ENCODE data around the gene CLUH.

Gene CLUH

DNA sequence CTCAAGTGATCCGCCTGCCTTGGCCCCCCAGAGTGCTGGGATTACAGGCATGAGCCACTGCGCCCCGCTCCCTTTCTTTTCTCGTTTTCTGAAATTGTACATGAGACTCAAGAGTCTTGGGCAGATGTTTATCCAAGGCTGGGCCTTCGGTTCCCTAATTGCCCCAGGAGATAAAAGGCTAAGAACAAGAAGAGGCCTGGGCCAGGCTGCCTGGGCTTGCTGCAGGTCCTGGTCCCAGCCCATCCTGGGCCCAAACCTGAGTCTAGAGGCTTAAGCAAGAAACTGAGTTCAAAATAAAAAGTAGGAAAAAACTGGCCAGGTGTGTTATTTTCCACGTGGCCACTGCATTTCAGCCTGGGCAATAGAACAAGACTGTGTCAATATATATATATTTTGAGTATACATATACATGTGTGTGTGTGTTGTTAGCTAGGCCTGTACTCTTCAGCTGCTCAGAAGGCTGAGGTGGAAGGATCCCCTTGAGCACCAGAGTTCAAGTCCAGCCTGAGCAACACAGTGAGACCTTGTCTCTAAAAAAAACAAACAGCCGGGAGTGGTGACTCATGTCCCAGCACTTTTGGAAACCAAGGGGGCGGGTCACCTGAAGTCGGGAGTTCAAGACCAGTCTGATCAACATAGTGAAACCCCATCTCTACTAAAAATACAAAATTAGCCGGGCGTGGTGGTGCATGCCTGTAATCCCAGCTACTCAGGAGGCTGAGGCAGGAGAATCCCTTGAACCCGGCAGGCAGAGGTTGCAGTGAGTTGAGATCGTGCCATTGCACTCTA, 6.8 kb upstream of the CLUH start:
- Histone ChIP-seq H3K4me3 (ENCODE audit: low read depth, low read length) (no peak overlapping the region), H3K27me3 (ENCODE audit: insufficient read depth, low read length) (peaks cover 16% of the 10 kb centered on the region), H3K27ac (ENCODE audit: low read depth, low read length) (no peak overlapping the region), H3K4me1 (ENCODE audit: control insufficient read depth, insufficient read depth, low read length, unreplicated experiment) (no peaks in the 10 kb centered on the region), H3K36me3 (ENCODE audit: insufficient read depth, low read length) (no peaks in the 10 kb centered on the region), H2AFZ (ENCODE audit: low read length, unreplicated experiment) (no peak overlapping the region), H3K79me2 (ENCODE audit: control insufficient read depth, insufficient read depth, low read length, unreplicated experiment) (no peaks in the 10 kb centered on the region)

DNA sequence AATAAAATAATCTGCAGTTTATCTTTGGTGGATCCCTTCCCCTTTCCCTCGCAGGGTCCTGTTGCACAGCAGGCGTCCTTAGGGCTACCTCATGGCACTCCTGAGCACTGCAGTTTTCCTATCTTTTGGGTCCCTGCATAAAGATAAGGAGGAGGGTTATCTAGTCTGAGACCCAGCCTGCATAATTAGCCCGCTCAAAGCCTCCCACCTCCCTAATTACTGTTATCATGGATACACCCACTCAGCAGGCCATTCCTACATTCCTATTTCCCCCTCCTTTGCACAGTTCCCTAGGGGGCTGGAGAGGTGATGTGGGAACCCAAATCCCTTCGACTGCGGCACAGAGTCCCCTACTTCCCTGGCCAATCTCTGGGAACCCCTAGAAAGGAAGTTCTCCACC, 5.1 kb upstream of the CLUH start:
- peaks cover 9% of the 10 kb centered on the region for H3K4me1 ChIP-seq (ENCODE audit: control insufficient read depth, insufficient read depth, low read length, unreplicated experiment)
- 0 out of 2 replicates have a peak, but pooled peaks cover 2% of the 10 kb centered on the region for H3K27me3 ChIP-seq (ENCODE audit: insufficient read depth, low read length)
- H2AFZ ChIP-seq (ENCODE audit: low read length, unreplicated experiment) = no peak overlapping the region
- no peak overlapping the region for H3K4me3 ChIP-seq (ENCODE audit: low read depth, low read length)
- peaks cover 10% of the 10 kb centered on the region for H3K79me2 ChIP-seq (ENCODE audit: control insufficient read depth, insufficient read depth, low read length, unreplicated experiment)
- no peak overlapping the region for H3K27ac ChIP-seq (ENCODE audit: low read depth, low read length)
- H3K36me3 ChIP-seq (ENCODE audit: insufficient read depth, low read length) = no peaks in the 10 kb centered on the region

DNA sequence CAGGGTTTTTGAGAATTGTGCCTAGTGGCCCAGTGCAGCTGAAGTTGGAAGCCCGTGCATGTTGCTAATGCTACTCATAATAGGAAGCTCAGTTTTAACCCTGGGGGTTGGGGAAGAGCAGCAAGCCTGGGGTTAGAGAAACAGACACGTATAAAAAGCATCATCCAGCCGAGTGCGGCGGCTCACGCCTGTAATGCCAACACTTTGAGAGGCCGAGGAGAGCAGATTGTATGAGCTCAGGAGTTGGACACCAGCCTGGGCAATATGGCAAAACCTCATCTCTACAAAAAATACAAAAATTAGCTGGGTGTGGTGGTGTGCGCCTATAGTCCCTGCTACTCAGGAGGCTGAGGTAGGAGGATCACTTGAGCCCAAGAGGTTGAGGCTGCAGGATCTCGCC, 2.3 kb upstream of the CLUH start:
- Histone ChIP-seq H3K4me3 (ENCODE audit: low read depth, low read length) (no peak overlapping the region), H2AFZ (ENCODE audit: low read length, unreplicated experiment) (no peak overlapping the region), H3K79me2 (ENCODE audit: control insufficient read depth, insufficient read depth, low read length, unreplicated experiment) (peaks cover 37% of the 10 kb centered on the region), H3K36me3 (ENCODE audit: insufficient read depth, low read length) (no peaks in the 10 kb centered on the region), H3K27me3 (ENCODE audit: insufficient read depth, low read length) (no peaks in the 10 kb centered on the region), H3K27ac (ENCODE audit: low read depth, low read length) (no peak overlapping the region), H3K4me1 (ENCODE audit: control insufficient read depth, insufficient read depth, low read length, unreplicated experiment) (peaks cover 26% of the 10 kb centered on the region)

DNA sequence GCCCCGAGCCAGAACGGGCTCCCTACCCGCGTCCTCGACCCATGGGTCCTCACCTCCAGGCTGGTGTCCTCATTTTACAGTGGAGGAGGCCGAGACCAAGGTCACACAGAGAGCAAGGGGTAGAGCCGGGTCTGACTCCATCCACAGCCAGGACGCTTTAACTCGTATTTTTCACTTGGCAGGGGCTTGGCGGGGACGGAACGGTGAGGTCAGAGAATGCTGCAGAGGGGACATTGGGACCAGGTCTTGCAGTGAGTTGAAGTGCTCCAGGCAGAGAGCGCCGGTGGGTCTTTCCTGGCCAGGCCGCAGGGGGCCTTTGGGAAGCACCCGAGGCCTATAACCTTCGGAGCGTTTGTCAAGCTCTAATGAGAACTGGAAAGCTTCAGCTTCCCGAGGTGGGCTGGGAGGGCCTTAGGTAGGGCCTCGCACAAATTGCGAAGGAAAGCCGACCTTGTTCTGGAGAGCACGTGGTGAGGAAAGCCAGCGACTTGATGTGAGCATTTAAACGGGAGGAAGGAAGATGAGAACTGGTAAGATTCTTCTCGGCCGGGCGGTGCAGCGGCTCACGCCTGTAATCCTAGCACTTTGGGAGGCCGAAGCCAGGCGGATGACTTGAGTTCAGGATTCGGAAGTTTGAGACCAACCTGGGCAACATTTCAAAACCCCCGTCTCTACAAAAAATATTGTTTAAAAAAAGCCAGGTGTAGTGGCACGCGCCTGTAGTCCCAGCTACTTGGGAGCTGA, 908 bp upstream of the CLUH start:
- Histone ChIP-seq H3K4me1 (ENCODE audit: control insufficient read depth, insufficient read depth, low read length, unreplicated experiment) (peaks cover 39% of the 10 kb centered on the region), H2AFZ (ENCODE audit: low read length, unreplicated experiment) (peak overlapping the region; percentile 96), H3K4me3 (ENCODE audit: low read depth, low read length) (peak overlapping the region; percentile 99), H3K36me3 (ENCODE audit: insufficient read depth, low read length) (no peaks in the 10 kb centered on the region), H3K27ac (ENCODE audit: low read depth, low read length) (peak overlapping the region; percentile 7; the same call in 1 of the 2 replicates), H3K27me3 (ENCODE audit: insufficient read depth, low read length) (no peaks in the 10 kb centered on the region), H3K79me2 (ENCODE audit: control insufficient read depth, insufficient read depth, low read length, unreplicated experiment) (peaks cover 51% of the 10 kb centered on the region)

DNA sequence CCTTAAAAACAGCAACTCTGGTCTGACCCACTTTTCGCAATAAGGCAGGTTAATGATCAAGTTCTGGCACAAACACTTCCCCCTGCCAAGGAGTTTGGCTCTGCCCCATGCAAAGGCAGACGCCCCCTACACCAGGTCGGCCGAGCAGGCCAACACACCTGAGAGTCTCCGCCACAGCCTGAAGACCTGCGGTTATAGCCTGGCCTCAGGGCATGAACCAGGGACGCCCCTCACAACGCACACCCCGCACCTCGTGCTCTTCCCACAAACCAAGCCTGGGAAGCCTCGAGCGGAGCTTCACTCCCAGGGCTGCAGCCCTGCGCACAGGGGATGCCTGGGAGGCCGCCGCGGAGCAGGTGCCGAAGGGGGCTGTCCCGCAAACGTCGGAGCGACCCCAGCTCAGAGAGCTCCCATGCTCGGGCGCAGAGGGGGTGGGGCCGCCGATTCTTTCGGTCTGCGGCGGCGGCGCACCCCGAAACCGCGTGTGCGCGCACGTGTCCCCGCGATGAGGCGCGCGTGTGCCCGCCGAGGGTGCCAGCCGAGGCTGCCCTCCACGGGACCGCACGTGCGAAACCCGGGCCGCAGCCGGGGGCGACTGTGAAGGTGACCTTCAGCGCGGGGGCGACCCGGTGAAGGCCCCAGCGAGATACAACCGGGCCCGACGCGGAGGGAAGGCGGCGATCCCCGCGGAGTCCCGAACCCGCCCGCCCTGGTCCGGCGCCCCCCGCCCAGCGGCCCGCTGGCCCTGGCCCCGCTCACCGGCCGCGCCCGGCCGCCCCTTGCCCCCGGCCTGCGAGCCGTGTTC, 559 bp downstream of the CLUH start:
- Histone ChIP-seq H3K4me3 (ENCODE audit: low read depth, low read length) (peak overlapping the region; percentile 99), H3K79me2 (ENCODE audit: control insufficient read depth, insufficient read depth, low read length, unreplicated experiment) (peaks cover 65% of the 10 kb centered on the region), H2AFZ (ENCODE audit: low read length, unreplicated experiment) (peak overlapping the region; percentile 24), H3K27ac (ENCODE audit: low read depth, low read length) (peak overlapping the region; percentile 37; the same call in 1 of the 2 replicates), H3K36me3 (ENCODE audit: insufficient read depth, low read length) (no peaks in the 10 kb centered on the region), H3K4me1 (ENCODE audit: control insufficient read depth, insufficient read depth, low read length, unreplicated experiment) (peaks cover 40% of the 10 kb centered on the region), H3K27me3 (ENCODE audit: insufficient read depth, low read length) (no peaks in the 10 kb centered on the region)

DNA sequence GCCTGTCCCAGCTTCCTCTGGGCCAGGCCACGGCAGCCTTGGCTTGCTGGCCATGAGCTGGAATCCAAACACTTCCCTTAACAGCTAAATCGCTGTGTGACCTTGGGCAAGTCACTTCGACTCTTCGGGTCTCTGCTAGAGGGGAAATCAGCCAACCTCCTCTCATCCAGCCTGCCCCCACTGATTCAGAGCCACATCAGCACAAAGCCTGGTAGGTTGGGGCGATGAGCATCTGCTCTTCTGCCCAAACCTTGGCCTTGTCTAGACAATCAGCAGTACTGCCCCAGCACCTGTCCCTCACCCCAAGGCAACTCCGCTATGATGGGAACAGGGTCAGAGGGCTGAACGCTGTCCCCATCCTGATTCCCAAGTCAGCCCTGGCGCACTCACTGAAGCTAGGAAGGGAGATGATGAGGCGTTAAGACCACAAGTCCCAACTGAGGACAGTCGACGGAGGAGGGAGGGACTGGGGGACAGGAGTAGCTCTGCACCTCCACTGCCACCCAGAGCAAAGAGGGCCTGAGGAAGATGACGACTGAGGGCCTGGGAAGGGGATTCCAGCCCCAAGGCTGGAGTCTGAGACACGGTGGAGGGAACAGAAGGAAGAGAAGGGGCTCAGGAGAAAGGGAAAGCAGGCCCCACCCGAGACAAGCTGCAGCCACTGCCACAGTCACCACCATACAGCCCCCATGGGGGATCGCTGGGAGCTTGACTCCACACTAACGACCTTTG, 1.3 kb downstream of the CLUH start:
- Histone ChIP-seq H3K4me1 (ENCODE audit: control insufficient read depth, insufficient read depth, low read length, unreplicated experiment) (peaks cover 47% of the 10 kb centered on the region), H3K27me3 (ENCODE audit: insufficient read depth, low read length) (no peaks in the 10 kb centered on the region), H2AFZ (ENCODE audit: low read length, unreplicated experiment) (no peak overlapping the region), H3K79me2 (ENCODE audit: control insufficient read depth, insufficient read depth, low read length, unreplicated experiment) (peaks cover 73% of the 10 kb centered on the region), H3K27ac (ENCODE audit: low read depth, low read length) (peak overlapping the region; percentile 37), H3K36me3 (ENCODE audit: insufficient read depth, low read length) (no peaks in the 10 kb centered on the region), H3K4me3 (ENCODE audit: low read depth, low read length) (peak overlapping the region; percentile 99)

DNA sequence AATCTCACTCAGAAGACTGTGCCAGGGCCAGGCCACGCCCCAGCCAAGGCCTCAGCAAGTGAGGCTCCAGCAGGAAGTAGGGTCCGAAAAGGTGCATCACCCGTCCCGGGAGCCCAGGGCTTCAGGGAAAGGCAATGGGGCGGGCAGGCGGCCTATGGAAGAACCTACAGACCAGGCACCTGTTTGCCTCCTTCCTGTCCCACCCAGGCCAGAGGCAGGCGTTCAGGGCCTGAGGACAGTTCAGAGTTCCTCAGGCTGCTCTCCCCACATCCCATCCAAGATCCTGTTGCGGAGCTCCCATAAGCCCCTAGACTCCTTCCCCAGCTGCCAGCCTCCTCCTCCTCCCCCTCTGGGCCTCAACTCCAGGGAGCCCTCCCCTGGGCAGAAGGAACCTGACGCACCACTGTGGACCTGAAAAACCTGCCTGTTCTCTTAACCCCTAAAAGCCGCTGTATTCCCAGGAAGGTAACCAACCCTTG, 2.3 kb downstream of the CLUH start:
- Histone ChIP-seq H3K27me3 (ENCODE audit: insufficient read depth, low read length) (no peaks in the 10 kb centered on the region), H3K4me3 (ENCODE audit: low read depth, low read length) (peak overlapping the region; percentile 99), H3K36me3 (ENCODE audit: insufficient read depth, low read length) (no peaks in the 10 kb centered on the region), H3K79me2 (ENCODE audit: control insufficient read depth, insufficient read depth, low read length, unreplicated experiment) (peaks cover 83% of the 10 kb centered on the region), H2AFZ (ENCODE audit: low read length, unreplicated experiment) (no peak overlapping the region), H3K4me1 (ENCODE audit: control insufficient read depth, insufficient read depth, low read length, unreplicated experiment) (peaks cover 47% of the 10 kb centered on the region), H3K27ac (ENCODE audit: low read depth, low read length) (no peak overlapping the region)

DNA sequence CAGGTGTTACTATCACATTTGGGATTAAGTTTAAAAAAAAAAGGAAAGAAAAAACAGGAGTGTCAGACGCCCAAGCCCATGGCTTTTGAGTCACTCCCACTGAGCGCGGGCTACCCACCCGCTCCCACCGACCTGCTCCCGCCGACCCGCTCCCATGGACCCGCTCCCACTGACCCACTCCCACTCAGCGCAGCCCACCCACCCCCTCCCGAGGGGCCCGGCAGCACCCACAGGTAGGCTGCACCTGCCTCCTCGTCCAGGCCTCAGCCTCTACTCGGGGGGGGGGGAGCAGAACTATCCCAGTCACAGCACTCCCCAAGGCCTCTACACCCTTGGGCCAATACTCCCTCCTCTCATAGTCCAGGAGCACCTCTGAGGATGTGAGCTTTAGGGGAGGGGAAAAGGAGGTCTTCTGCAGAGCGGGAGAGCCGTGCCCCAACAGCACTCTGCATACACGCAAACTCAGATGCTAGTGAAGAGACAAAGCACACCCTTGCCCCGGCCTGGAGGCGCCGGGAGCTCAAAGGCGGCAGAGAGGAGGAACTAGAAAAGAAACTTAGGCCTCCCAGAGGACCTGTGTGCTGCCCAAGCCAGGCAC, 2.9 kb downstream of the CLUH start:
- Histone ChIP-seq H3K27me3 (ENCODE audit: insufficient read depth, low read length) (no peaks in the 10 kb centered on the region), H3K79me2 (ENCODE audit: control insufficient read depth, insufficient read depth, low read length, unreplicated experiment) (peaks cover 83% of the 10 kb centered on the region), H3K4me3 (ENCODE audit: low read depth, low read length) (peak overlapping the region; percentile 99), H2AFZ (ENCODE audit: low read length, unreplicated experiment) (no peak overlapping the region), H3K27ac (ENCODE audit: low read depth, low read length) (no peak overlapping the region), H3K36me3 (ENCODE audit: insufficient read depth, low read length) (no peaks in the 10 kb centered on the region), H3K4me1 (ENCODE audit: control insufficient read depth, insufficient read depth, low read length, unreplicated experiment) (peaks cover 47% of the 10 kb centered on the region)

DNA sequence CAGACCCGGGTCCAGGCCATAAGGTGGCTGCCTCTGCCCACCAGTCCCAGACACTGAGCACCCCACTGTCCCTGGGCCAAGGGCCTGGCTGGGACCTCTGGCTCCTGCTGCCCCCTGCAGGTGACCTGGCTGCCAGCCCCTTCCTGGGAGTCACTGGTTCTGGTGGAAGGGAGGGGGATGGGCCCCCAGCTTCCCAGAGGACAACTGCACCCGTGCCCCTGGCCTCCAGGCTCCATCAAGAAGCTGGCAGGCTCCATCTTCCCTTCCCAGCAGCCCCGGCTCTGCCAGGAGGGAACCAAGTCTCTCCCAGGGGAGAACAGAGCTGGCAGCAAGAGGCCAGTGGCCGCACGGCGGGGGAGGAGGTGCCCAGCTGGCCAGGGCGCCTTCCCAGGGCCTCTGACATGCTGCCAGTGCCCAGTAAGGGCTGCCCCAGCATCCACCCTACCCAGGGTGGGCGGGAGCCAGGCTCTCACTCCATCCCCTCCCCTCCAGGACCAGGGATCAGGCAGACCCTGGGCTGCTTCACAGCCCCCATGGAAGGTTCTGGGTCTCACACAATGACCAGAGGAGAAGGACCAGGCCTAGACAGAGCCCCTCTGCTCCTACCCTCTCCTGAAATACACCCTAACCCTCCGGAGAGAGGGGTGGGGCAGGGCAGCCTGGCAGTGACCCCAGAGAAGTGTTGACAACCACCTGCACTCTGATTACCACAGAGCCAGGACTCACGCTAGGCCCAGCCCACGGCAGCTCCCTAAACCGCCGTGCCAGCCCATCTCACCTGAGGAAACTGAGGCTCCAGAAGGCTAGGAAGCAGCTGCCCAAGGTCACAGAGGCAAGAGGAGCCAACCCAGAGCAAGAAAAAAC, 3.6 kb downstream of the CLUH start:
- peaks cover 47% of the 10 kb centered on the region for H3K4me1 ChIP-seq (ENCODE audit: control insufficient read depth, insufficient read depth, low read length, unreplicated experiment)
- peak overlapping the region; percentile 32; the same call in 1 of the 2 replicates for H3K4me3 ChIP-seq (ENCODE audit: low read depth, low read length)
- H3K27ac ChIP-seq (ENCODE audit: low read depth, low read length) = no peak overlapping the region

More for the DNA sequence above, 3.6 kb downstream of the CLUH start:
- Histone ChIP-seq H2AFZ (ENCODE audit: low read length, unreplicated experiment) (no peak overlapping the region), H3K36me3 (ENCODE audit: insufficient read depth, low read length) (0 out of 2 replicates have a peak, but pooled peaks cover 4% of the 10 kb centered on the region), H3K79me2 (ENCODE audit: control insufficient read depth, insufficient read depth, low read length, unreplicated experiment) (peaks cover 83% of the 10 kb centered on the region), H3K27me3 (ENCODE audit: insufficient read depth, low read length) (no peaks in the 10 kb centered on the region)

Measured in ACC112 (cell line).